ENCODE measurements around the gene CARD10.
"Not testable (repeated sequence)": the region's sequence is repeated elsewhere in the genome, so short reads cannot be mapped to it uniquely, and the experiment has no call there.

Gene CARD10

GRCh38 chr22:37553725-37554124 lies 34.5 kb upstream of the CARD10 start:
- no peak for DNase-seq (ENCODE audit: low spot score)

GRCh38 chr22:37552524-37553163 lies 33.4 kb upstream of the CARD10 start:
- DNase-seq (ENCODE audit: low spot score), result no peak

GRCh38 chr22:37551981-37552380 lies 32.8 kb upstream of the CARD10 start:
- no peak for DNase-seq (ENCODE audit: low spot score)

- DNase-seq (ENCODE audit: low spot score), result not testable (repeated sequence)
These were observed 31.7 kb upstream of the CARD10 start for GRCh38 chr22:37550921-37551320.

- DNase-seq (ENCODE audit: low spot score), result no peak
These were observed 30.5 kb upstream of the CARD10 start for GRCh38 chr22:37549704-37550059.

GRCh38 chr22:37547251-37547741 lies 28.1 kb upstream of the CARD10 start:
- DNase-seq (ENCODE audit: low spot score), result no peak

GRCh38 chr22:37546437-37547250 lies 27.4 kb upstream of the CARD10 start:
- no peak for DNase-seq (ENCODE audit: low spot score)

- DNase-seq (ENCODE audit: low spot score), result no peak
These were observed 26.7 kb upstream of the CARD10 start for GRCh38 chr22:37545703-37546436.

- peak; percentile 69 for DNase-seq (ENCODE audit: low spot score)
These were observed 25.9 kb upstream of the CARD10 start for GRCh38 chr22:37544955-37545702.

- no peak for DNase-seq (ENCODE audit: low spot score)
These were observed 23.7 kb upstream of the CARD10 start for GRCh38 chr22:37542959-37543358.

- not testable (repeated sequence) for DNase-seq (ENCODE audit: low spot score)
These were observed 23.2 kb upstream of the CARD10 start for GRCh38 chr22:37542416-37542815.

GRCh38 chr22:37539790-37540189 lies 20.6 kb upstream of the CARD10 start:
- not testable (repeated sequence) for DNase-seq (ENCODE audit: low spot score)

GRCh38 chr22:37538590-37539357 lies 19.6 kb upstream of the CARD10 start:
- DNase-seq (ENCODE audit: low spot score), result peak; percentile 93

- no peak for DNase-seq (ENCODE audit: low spot score)
These were observed 15.9 kb upstream of the CARD10 start for GRCh38 chr22:37535159-37535558.

GRCh38 chr22:37534445-37534844 lies 15.2 kb upstream of the CARD10 start:
- DNase-seq (ENCODE audit: low spot score), result no peak

GRCh38 chr22:37533995-37534394 lies 14.8 kb upstream of the CARD10 start:
- DNase-seq (ENCODE audit: low spot score), result no peak

- no peak for DNase-seq (ENCODE audit: low spot score)
These were observed 10.6 kb upstream of the CARD10 start for GRCh38 chr22:37529652-37530345.

GRCh38 chr22:37527952-37528351 lies 8.7 kb upstream of the CARD10 start:
- not testable (repeated sequence) for DNase-seq (ENCODE audit: low spot score)

- not testable (repeated sequence) for DNase-seq (ENCODE audit: low spot score)
These were observed 8.0 kb upstream of the CARD10 start for GRCh38 chr22:37527081-37527752.

GRCh38 chr22:37526376-37526775 lies 7.2 kb upstream of the CARD10 start:
- DNase-seq (ENCODE audit: low spot score), result no peak
